WERI-Rb-1 (cell line): ENCODE measurements around the gene MPC1.

Experiments used
- DNase-seq: peaks from one replicate; pipeline ENCODE4 v3.0.0-alpha.2; 2020
- H3K27ac ChIP-seq: fragments of 250-450 bp; sonication (Bioruptor Pico); 2 replicates; pipeline ENCODE4 v1.5.1; 2020; ENCODE audit warnings: mild to moderate bottlenecking, moderate library complexity
- H3K27me3 ChIP-seq: fragments of 250-450 bp; sonication (Bioruptor Pico); 2 replicates; pipeline ENCODE4 v1.5.1; 2021; ENCODE audit warnings: mild to moderate bottlenecking, low read depth, moderate library complexity; ENCODE audit not compliant: insufficient read depth, severe bottlenecking
- H3K36me3 ChIP-seq: fragments of 250-450 bp; sonication (Bioruptor Pico); 2 replicates; pipeline ENCODE4 v1.5.1; 2020; ENCODE audit warnings: mild to moderate bottlenecking, moderate library complexity
- H3K4me3 ChIP-seq: 2 replicates; pipeline ENCODE4 v1.5.1; 2011; ENCODE audit warnings: low read depth, mild to moderate bottlenecking, control low read depth, low read length
- H3K9me3 ChIP-seq: fragments of 250-450 bp; sonication (Bioruptor Pico); 2 replicates; pipeline ENCODE4 v1.5.1; 2021; ENCODE audit warnings: mild to moderate bottlenecking, moderate library complexity; ENCODE audit not compliant: severe bottlenecking
- TF ChIP-seq, protein P1 (sequence below): IDR thresholded peaks from 2 replicates; pipeline ENCODE4 v1.5.1; 2011; ENCODE audit warnings: low read depth, mild to moderate bottlenecking, control low read depth, inconsistent platforms, low read length

The MPC1 gene

DNA sequence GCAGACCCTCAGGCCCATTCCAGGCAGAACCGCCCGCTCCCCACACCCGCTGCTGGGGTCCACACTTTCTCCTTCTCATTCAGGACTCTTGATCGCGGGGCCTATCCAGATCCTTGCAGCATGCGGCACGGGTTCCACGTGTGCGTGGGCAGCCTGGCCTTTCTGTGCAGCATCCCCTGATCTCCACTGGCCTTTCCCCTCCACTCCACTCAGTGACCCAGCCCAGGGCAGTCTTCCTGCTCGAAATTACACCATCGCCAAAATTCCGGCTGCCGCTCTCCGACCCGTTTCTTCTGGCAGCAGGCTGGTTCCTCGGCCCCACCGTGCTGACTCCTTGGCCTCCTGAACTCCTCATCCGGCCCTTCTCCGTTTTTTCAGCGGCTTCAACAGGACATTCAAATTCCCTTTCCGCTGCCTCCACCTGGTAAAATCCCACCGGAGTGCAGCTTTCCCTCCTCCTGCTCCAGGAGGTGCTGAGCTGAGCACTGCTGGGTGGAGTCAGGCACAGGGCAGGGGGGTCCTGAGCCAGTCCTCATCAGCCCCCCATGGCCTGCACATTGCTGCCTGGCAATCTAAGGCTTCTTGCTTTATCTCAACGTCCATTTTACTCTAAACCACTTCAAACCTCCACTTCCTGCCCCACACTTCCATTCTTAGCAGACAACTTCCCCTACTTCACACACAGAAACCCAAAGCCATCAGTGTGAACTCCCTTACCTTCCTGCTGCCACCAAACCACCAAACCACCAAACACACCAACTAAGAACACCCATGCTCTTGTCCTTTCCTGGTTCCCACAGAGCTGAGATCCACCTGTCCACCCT, 49.4 kb downstream of the MPC1 start:
- H3K27ac ChIP-seq, result no peak overlapping the region
- H3K36me3 ChIP-seq, result peaks cover 33% of the 10 kb centered on the region
- H3K4me3 ChIP-seq, result no peak overlapping the region
- DNase-seq, result no peak
- TF ChIP-seq, protein P1, sequence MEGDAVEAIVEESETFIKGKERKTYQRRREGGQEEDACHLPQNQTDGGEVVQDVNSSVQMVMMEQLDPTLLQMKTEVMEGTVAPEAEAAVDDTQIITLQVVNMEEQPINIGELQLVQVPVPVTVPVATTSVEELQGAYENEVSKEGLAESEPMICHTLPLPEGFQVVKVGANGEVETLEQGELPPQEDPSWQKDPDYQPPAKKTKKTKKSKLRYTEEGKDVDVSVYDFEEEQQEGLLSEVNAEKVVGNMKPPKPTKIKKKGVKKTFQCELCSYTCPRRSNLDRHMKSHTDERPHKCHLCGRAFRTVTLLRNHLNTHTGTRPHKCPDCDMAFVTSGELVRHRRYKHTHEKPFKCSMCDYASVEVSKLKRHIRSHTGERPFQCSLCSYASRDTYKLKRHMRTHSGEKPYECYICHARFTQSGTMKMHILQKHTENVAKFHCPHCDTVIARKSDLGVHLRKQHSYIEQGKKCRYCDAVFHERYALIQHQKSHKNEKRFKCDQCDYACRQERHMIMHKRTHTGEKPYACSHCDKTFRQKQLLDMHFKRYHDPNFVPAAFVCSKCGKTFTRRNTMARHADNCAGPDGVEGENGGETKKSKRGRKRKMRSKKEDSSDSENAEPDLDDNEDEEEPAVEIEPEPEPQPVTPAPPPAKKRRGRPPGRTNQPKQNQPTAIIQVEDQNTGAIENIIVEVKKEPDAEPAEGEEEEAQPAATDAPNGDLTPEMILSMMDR, result no peak
- no peaks in the 10 kb centered on the region for H3K27me3 ChIP-seq
- H3K9me3 ChIP-seq, result no peaks in the 10 kb centered on the region

DNA sequence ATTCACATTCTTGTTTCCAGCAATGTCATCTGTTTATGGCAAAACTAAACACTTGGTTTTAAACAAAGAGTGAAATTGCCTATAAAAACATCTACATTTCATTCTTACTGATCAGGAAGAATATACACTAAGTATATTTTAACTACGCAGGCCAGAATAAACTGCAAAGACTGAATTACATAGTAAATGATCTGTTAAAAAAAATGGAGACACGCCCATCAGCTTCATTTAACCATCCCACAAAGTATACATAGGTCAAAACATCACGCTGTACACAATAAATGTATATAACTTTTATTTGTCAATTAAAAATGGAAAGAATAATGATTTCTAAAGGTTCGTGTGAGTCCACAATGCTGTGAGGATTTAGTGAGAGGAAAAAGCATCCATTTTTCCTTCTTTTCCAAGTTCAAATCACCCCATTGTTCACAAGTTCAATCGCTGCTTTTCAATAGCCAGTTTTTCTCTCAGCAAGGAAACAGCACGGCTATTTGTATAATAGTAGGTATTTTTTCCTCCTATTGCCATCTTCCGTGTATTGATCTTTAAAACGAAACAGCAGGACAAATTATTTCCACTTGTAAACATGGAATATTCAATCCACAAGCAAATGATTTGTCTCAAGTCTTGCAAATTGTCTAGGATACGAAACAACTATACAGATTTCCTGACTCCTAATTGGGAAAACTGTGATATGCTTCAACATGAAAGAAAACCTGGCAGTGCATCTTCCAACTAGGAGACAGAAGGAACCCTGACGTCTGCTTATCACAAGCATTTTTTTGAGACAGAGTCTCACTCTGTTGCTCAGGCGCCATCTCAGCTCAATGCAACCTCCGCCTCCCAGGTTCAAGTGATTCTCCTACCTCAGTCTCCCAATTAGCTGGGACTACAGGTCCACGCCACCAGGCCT, 51.0 kb downstream of the MPC1 start:
- no peaks in the 10 kb centered on the region for H3K27me3 ChIP-seq
- no peak for DNase-seq
- TF ChIP-seq, protein P1, result no peak
- H3K9me3 ChIP-seq, result no peaks in the 10 kb centered on the region
- H3K27ac ChIP-seq, result no peak overlapping the region
- peaks cover 33% of the 10 kb centered on the region for H3K36me3 ChIP-seq
- no peak overlapping the region for H3K4me3 ChIP-seq

DNA sequence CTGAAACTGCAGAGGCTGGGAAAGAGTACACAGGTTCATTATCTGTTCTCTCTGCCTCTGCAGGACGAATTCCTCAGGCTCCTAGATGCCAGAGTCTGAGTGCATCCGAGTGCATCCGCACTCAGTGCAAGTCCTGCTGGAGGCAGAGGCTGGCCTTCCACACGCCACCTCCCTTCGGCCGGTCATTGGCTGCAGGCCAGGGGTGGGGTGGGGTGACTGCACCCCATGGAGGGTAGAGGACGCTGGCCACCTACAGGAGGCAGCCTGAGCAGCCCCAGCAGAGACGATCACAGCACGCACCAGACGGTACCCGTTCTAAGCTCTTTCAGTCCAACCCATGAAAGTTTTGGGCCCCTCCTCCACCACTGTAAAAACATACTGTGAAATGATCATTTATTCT, 52.1 kb downstream of the MPC1 start:
- TF ChIP-seq, protein P1, result peak; percentile 80
- Histone ChIP-seq H3K9me3 (no peaks in the 10 kb centered on the region), H3K27me3 (no peaks in the 10 kb centered on the region), H3K36me3 (peaks cover 28% of the 10 kb centered on the region), H3K27ac (no peak overlapping the region), H3K4me3 (no peak overlapping the region)
- peak; percentile 93 for DNase-seq

DNA sequence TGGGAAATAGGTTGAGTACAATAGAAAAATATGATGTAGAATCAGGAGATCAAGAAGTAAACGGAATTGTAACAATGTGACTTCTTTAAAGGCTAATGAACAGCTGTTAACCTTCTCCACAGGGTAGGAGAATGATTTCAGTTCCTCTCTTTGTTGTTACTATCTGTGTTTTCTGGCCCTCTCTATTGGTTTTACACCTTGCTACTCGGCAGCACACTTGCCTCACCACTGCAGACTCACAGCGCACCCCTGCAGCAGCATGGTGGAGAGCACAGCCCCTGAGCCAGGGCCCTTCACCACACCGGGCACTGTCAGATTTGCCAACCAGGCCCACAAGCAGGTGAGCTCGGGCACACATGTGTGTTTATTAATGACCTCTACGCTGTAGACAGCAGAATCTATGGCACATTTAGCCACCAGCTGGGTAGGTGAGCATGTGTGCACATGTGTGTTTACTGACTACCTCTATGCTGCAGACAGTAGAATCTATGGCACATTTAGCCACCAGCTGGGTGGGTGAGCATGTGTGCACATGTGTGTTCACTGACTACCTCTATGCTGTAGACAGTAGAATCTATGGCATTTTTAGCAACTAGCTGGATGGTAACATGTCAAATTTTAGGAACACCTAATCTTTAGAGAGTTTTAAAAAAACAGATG, 57.2 kb downstream of the MPC1 start:
- DNase-seq, result no peak
- no peaks in the 10 kb centered on the region for H3K9me3 ChIP-seq
- H3K4me3 ChIP-seq, result no peak overlapping the region
- no peak overlapping the region for H3K27ac ChIP-seq
- TF ChIP-seq, protein P1, result no peak
- no peaks in the 10 kb centered on the region for H3K27me3 ChIP-seq
- peaks cover 49% of the 10 kb centered on the region for H3K36me3 ChIP-seq

DNA sequence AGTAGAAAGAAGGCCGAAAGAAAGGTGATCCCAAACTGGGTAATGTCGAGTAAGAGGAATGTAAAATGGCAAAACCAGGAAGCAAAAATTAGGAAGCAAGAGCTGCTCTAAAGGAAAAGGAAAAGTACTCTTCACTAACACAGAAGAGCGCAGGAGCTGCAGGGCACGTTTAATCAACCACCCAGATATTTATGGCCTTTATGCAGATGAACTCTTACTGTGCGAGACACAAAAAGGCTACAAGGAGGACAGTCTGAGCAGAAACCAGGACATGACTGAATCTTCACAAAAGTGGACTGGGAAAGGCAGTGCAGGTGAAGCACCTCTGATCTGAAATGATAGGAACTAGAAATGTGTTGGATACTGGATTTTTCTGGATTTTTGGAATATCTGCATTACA, 59.3 kb downstream of the MPC1 start:
- Histone ChIP-seq H3K27me3 (no peaks in the 10 kb centered on the region), H3K9me3 (no peaks in the 10 kb centered on the region), H3K4me3 (no peak overlapping the region), H3K36me3 (peaks cover 43% of the 10 kb centered on the region), H3K27ac (no peak overlapping the region)
- TF ChIP-seq, protein P1, result no peak
- DNase-seq, result no peak
